Testis (tissue), 2 donors: ENCODE measurements around the gene ACP3.

Experiments
- POLR2A ChIP-seq: fragments of 450-650 bp; IDR thresholded peaks from one replicate; pipeline ENCODE4 v1.6.1; 2017; ENCODE audit warnings: antibody characterized with exemption, mild to moderate bottlenecking, moderate library complexity
- TF ChIP-seq, protein P1 (sequence below), 3 experiments: fragments of 450-650 bp in 2 of 3; fragments of 200-600 bp in 1 of 3; sonication (generic) in 1 of 3; IDR thresholded peaks; one replicate each; pipeline ENCODE4 v1.5.1; 2016 to 2019; ENCODE audit warnings: antibody characterized with exemption in 3 of 3, mild to moderate bottlenecking in 2 of 3, moderate library complexity in 1 of 3

DNA sequence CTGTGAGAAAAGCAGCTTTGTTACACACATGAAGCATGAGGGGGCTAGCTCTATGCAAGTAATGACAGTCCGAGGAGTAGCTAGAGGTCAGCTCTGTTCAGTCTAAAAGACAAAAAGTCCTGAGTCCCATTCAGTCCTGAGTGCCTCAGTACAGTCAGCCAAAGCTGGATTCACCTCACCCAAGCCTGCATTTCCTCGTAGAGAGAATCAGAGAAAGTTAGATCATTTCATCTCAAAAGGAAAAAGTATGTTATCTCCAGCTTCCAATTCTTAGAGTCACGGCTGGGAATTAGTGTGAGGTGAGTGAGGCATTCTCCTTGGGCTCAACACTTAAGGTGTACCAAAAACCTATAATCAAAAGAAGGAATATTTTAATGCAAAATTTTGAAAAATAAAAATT, 5.9 kb upstream of the ACP3 start:
- TF ChIP-seq, protein P1, sequence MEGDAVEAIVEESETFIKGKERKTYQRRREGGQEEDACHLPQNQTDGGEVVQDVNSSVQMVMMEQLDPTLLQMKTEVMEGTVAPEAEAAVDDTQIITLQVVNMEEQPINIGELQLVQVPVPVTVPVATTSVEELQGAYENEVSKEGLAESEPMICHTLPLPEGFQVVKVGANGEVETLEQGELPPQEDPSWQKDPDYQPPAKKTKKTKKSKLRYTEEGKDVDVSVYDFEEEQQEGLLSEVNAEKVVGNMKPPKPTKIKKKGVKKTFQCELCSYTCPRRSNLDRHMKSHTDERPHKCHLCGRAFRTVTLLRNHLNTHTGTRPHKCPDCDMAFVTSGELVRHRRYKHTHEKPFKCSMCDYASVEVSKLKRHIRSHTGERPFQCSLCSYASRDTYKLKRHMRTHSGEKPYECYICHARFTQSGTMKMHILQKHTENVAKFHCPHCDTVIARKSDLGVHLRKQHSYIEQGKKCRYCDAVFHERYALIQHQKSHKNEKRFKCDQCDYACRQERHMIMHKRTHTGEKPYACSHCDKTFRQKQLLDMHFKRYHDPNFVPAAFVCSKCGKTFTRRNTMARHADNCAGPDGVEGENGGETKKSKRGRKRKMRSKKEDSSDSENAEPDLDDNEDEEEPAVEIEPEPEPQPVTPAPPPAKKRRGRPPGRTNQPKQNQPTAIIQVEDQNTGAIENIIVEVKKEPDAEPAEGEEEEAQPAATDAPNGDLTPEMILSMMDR (IDR thresholded peaks at IDR 0.05) = no peak
- TF ChIP-seq POLR2A = no peak
